SK-N-SH (cell line): ENCODE measurements around the gene CNTN3.

ENCODE experiments used
- EP300 ChIP-seq, 2 experiments: IDR thresholded peaks; 2 replicates each; pipeline versions ENCODE4 v1.4.0 to v1.6.1; 2012; ENCODE audit warnings: borderline replicate concordance in 1 of 2, low read depth in 1 of 2, low read length in 1 of 2
- MXI1 ChIP-seq: IDR thresholded peaks from 2 replicates; pipeline ENCODE4 v1.6.1; 2012; ENCODE audit warnings: mild to moderate bottlenecking, low read depth, low read length, improper control_type of control experiment
- NFIC ChIP-seq: IDR thresholded peaks from 2 replicates; pipeline ENCODE4 v1.4.0; 2012; ENCODE audit warnings: borderline replicate concordance
- NRF1 ChIP-seq: IDR thresholded peaks from 2 replicates; pipeline ENCODE4 v1.6.1; 2012; ENCODE audit warnings: low read depth, mild to moderate bottlenecking, low read length
- POLR2AphosphoS5 ChIP-seq: IDR thresholded peaks from 2 replicates; pipeline ENCODE4 v1.6.1; 2012; ENCODE audit warnings: low read depth, low read length
- RAD21 ChIP-seq: IDR thresholded peaks from 2 replicates; pipeline ENCODE4 v1.6.1; 2012; ENCODE audit warnings: mild to moderate bottlenecking, low read length
- TAF1 ChIP-seq: IDR thresholded peaks from 2 replicates; pipeline ENCODE4 v1.6.1; 2012; ENCODE audit warnings: low read depth, mild to moderate bottlenecking, low read length, moderate library complexity, borderline replicate concordance
- YY1 ChIP-seq: IDR thresholded peaks from 2 replicates; pipeline ENCODE4 v1.4.0; 2012; ENCODE audit warnings: low read depth, mild to moderate bottlenecking
- TF ChIP-seq, protein P1 (sequence below): IDR thresholded peaks from 2 replicates; pipeline ENCODE4; 2012
- TF ChIP-seq, protein P2 (sequence below): fragments of 200-600 bp; sonication (generic); IDR thresholded peaks from 2 replicates; pipeline ENCODE4 v1.6.1; 2017; ENCODE audit warnings: antibody characterized with exemption, mild to moderate bottlenecking, moderate library complexity
- TF ChIP-seq, protein P3 (sequence below): IDR thresholded peaks from 2 replicates; pipeline ENCODE4 v1.4.0; 2012; ENCODE audit warnings: low read depth, borderline replicate concordance
- TF ChIP-seq, protein P4 (sequence below): IDR thresholded peaks from 2 replicates; pipeline ENCODE4 v1.6.1; 2012; ENCODE audit warnings: mild to moderate bottlenecking, low read depth, low read length, moderate library complexity

DNA sequence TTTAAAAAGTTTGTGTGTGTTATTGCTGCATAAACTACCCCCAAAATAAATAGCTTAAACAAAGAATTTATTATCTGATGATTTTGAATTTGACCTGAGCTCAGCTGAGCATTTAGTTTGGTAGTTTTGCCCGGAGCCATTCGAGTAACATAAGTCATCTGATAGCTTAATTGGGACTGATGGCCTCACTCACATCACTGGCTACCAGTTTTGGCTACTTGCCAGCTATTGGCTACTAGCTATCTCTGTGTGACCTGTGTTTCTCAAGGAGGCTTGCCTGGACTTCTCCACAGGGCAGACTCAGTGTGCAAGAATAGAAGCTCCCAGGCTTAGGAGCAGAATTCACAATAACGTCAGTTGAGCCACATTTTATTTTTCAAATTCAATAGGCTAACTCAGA is 9.0 kb downstream of the CNTN3 start:
- TF ChIP-seq, protein P1, sequence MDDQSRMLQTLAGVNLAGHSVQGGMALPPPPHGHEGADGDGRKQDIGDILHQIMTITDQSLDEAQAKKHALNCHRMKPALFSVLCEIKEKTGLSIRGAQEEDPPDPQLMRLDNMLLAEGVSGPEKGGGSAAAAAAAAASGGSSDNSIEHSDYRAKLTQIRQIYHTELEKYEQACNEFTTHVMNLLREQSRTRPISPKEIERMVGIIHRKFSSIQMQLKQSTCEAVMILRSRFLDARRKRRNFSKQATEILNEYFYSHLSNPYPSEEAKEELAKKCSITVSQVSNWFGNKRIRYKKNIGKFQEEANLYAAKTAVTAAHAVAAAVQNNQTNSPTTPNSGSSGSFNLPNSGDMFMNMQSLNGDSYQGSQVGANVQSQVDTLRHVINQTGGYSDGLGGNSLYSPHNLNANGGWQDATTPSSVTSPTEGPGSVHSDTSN: no peak
- TF ChIP-seq, protein P2, sequence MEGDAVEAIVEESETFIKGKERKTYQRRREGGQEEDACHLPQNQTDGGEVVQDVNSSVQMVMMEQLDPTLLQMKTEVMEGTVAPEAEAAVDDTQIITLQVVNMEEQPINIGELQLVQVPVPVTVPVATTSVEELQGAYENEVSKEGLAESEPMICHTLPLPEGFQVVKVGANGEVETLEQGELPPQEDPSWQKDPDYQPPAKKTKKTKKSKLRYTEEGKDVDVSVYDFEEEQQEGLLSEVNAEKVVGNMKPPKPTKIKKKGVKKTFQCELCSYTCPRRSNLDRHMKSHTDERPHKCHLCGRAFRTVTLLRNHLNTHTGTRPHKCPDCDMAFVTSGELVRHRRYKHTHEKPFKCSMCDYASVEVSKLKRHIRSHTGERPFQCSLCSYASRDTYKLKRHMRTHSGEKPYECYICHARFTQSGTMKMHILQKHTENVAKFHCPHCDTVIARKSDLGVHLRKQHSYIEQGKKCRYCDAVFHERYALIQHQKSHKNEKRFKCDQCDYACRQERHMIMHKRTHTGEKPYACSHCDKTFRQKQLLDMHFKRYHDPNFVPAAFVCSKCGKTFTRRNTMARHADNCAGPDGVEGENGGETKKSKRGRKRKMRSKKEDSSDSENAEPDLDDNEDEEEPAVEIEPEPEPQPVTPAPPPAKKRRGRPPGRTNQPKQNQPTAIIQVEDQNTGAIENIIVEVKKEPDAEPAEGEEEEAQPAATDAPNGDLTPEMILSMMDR: no peak
- TF ChIP-seq POLR2AphosphoS5: no peak
- TF ChIP-seq NFIC: no peak
- TF ChIP-seq NRF1: no peak
- no peak for TF ChIP-seq RAD21
- no peak for TF ChIP-seq MXI1
- TF ChIP-seq EP300 (IDR thresholded peaks at IDR 0.05; ENCODE audit: borderline replicate concordance in 1 of 2, low read depth in 1 of 2, low read length in 1 of 2): 0 out of 4 replicates have a peak, but pooled peaks of 1 of the 2 experiments have one; percentile 14
- TF ChIP-seq YY1: no peak
- TF ChIP-seq, protein P3, sequence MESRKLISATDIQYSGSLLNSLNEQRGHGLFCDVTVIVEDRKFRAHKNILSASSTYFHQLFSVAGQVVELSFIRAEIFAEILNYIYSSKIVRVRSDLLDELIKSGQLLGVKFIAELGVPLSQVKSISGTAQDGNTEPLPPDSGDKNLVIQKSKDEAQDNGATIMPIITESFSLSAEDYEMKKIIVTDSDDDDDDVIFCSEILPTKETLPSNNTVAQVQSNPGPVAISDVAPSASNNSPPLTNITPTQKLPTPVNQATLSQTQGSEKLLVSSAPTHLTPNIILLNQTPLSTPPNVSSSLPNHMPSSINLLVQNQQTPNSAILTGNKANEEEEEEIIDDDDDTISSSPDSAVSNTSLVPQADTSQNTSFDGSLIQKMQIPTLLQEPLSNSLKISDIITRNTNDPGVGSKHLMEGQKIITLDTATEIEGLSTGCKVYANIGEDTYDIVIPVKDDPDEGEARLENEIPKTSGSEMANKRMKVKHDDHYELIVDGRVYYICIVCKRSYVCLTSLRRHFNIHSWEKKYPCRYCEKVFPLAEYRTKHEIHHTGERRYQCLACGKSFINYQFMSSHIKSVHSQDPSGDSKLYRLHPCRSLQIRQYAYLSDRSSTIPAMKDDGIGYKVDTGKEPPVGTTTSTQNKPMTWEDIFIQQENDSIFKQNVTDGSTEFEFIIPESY: no peak
- TF ChIP-seq, protein P4, sequence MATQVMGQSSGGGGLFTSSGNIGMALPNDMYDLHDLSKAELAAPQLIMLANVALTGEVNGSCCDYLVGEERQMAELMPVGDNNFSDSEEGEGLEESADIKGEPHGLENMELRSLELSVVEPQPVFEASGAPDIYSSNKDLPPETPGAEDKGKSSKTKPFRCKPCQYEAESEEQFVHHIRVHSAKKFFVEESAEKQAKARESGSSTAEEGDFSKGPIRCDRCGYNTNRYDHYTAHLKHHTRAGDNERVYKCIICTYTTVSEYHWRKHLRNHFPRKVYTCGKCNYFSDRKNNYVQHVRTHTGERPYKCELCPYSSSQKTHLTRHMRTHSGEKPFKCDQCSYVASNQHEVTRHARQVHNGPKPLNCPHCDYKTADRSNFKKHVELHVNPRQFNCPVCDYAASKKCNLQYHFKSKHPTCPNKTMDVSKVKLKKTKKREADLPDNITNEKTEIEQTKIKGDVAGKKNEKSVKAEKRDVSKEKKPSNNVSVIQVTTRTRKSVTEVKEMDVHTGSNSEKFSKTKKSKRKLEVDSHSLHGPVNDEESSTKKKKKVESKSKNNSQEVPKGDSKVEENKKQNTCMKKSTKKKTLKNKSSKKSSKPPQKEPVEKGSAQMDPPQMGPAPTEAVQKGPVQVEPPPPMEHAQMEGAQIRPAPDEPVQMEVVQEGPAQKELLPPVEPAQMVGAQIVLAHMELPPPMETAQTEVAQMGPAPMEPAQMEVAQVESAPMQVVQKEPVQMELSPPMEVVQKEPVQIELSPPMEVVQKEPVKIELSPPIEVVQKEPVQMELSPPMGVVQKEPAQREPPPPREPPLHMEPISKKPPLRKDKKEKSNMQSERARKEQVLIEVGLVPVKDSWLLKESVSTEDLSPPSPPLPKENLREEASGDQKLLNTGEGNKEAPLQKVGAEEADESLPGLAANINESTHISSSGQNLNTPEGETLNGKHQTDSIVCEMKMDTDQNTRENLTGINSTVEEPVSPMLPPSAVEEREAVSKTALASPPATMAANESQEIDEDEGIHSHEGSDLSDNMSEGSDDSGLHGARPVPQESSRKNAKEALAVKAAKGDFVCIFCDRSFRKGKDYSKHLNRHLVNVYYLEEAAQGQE: no peak
- no peak for TF ChIP-seq TAF1
